ENCODE measurements around the gene TBCEL.

GRCh38 chr11:121008551-121008950 lies 15.4 kb upstream of the TBCEL start:
- TF ChIP-seq, protein P1, sequence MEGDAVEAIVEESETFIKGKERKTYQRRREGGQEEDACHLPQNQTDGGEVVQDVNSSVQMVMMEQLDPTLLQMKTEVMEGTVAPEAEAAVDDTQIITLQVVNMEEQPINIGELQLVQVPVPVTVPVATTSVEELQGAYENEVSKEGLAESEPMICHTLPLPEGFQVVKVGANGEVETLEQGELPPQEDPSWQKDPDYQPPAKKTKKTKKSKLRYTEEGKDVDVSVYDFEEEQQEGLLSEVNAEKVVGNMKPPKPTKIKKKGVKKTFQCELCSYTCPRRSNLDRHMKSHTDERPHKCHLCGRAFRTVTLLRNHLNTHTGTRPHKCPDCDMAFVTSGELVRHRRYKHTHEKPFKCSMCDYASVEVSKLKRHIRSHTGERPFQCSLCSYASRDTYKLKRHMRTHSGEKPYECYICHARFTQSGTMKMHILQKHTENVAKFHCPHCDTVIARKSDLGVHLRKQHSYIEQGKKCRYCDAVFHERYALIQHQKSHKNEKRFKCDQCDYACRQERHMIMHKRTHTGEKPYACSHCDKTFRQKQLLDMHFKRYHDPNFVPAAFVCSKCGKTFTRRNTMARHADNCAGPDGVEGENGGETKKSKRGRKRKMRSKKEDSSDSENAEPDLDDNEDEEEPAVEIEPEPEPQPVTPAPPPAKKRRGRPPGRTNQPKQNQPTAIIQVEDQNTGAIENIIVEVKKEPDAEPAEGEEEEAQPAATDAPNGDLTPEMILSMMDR (IDR thresholded peaks at IDR 0.05) = no peak
- no peak for TF ChIP-seq POLR2A (IDR thresholded peaks at IDR 0.05)
- no peak for TF ChIP-seq POLR2AphosphoS5 (IDR thresholded peaks at IDR 0.05)
- TF ChIP-seq EP300 (IDR thresholded peaks at IDR 0.05) = no peak

Measured in upper lobe of left lung (tissue), 4 donors.